Neutrophil (primary cell): ENCODE data around the gene BCAS3.
A peak's percentile ranks its signal among the peaks of the same experiment; 100 is the strongest.

ENCODE experiments used
- H3K27ac ChIP-seq: fragments of 200-600 bp; sonication (generic); 2 replicates; pipeline ENCODE4 v1.5.1; 2016; ENCODE audit warnings: mild to moderate bottlenecking, moderate library complexity
- H3K27me3 ChIP-seq: fragments of 200-600 bp; sonication (generic); 2 replicates; pipeline ENCODE4 v1.6.0; 2016; ENCODE audit warnings: mild to moderate bottlenecking
- H3K36me3 ChIP-seq: fragments of 200-600 bp; sonication (generic); 2 replicates; pipeline ENCODE4 v1.5.1; 2017
- H3K4me1 ChIP-seq, 2 experiments: fragments of 200-600 bp in 1 of 2; sonication (generic) in 1 of 2; 1 replicate in 1 of 2; 2 replicates in 1 of 2; pipeline versions ENCODE4 v1.5.1 to v1.6.1; 2013 to 2016; ENCODE audit warnings: low read depth in 1 of 2, low read length in 1 of 2, mild to moderate bottlenecking in 1 of 2, moderate library complexity in 1 of 2; ENCODE audit not compliant: control insufficient read depth in 1 of 2, insufficient read depth in 1 of 2
- H3K4me3 ChIP-seq, 2 experiments: fragments of 200-600 bp in 1 of 2; sonication (generic) in 1 of 2; 1 replicate in 1 of 2; 2 replicates in 1 of 2; pipeline ENCODE4 v1.5.1; 2013 to 2016; ENCODE audit warnings: low read depth in 1 of 2, low read length in 1 of 2, mild to moderate bottlenecking in 1 of 2, moderate library complexity in 1 of 2
- H3K9me3 ChIP-seq: fragments of 200-600 bp; sonication (generic); 2 replicates; pipeline ENCODE4 v1.5.1; 2016
- TF ChIP-seq, protein P1 (sequence below): fragments of 200-600 bp; sonication (generic); IDR thresholded peaks from 2 replicates; pipeline ENCODE4 v1.5.1; 2016; ENCODE audit warnings: antibody characterized with exemption

BCAS3 gene

DNA sequence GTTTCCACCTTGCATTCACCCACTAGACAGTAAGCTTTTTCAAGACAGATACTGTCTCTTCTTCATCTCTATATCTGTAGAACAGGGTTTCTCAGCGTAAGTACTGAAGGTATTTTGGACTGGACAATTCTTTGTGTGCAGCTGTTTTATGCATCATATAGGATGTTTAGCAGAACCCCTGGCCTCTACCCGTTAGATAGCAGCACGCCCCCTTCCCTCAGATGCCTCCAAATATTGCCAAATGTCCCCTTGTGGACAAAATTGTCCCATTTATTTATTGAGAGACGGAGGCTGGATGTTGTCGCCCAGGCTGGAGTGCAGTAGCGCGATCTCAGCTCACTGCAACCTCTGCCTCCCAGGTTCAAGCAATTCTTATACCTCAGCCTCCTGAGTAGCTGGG is 458.6 kb downstream of the BCAS3 start:
- Histone ChIP-seq H3K27ac (no peak overlapping the region), H3K4me3 (no peak overlapping the region), H3K27me3 (no peaks in the 10 kb centered on the region), H3K36me3 (no peaks in the 10 kb centered on the region), H3K9me3 (no peaks in the 10 kb centered on the region), H3K4me1 (peaks cover 22 to 28% of the 10 kb centered on the region in 2 experiments)
- TF ChIP-seq, protein P1, sequence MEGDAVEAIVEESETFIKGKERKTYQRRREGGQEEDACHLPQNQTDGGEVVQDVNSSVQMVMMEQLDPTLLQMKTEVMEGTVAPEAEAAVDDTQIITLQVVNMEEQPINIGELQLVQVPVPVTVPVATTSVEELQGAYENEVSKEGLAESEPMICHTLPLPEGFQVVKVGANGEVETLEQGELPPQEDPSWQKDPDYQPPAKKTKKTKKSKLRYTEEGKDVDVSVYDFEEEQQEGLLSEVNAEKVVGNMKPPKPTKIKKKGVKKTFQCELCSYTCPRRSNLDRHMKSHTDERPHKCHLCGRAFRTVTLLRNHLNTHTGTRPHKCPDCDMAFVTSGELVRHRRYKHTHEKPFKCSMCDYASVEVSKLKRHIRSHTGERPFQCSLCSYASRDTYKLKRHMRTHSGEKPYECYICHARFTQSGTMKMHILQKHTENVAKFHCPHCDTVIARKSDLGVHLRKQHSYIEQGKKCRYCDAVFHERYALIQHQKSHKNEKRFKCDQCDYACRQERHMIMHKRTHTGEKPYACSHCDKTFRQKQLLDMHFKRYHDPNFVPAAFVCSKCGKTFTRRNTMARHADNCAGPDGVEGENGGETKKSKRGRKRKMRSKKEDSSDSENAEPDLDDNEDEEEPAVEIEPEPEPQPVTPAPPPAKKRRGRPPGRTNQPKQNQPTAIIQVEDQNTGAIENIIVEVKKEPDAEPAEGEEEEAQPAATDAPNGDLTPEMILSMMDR: no peak

DNA sequence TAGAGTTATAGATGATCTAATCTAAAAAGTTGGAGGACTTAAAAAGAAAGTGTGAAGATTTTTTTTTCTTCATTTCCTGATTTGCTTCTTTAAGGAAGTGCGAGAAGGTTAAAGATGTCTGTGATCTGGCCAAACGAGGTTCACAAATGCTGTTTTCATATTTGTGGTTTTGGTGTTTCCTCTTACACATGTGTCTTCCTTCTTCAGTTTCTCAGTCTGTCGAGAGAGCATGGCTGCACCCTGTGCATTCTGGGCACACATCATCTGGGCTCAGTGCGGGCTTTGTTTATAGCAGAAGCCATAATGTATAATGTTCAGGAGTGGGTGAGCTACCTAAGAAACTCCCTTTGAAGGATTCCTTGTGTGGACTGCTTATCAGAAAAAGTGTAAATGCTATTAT is 461.6 kb downstream of the BCAS3 start:
- Histone ChIP-seq H3K36me3 (no peaks in the 10 kb centered on the region), H3K9me3 (no peaks in the 10 kb centered on the region), H3K27ac (peak overlapping the region; percentile 78), H3K4me1 (peaks cover 22 to 29% of the 10 kb centered on the region in 2 experiments), H3K27me3 (no peaks in the 10 kb centered on the region), H3K4me3 (peak overlapping the region in 1 of 2 experiments; percentile 15)
- TF ChIP-seq, protein P1: no peak

DNA sequence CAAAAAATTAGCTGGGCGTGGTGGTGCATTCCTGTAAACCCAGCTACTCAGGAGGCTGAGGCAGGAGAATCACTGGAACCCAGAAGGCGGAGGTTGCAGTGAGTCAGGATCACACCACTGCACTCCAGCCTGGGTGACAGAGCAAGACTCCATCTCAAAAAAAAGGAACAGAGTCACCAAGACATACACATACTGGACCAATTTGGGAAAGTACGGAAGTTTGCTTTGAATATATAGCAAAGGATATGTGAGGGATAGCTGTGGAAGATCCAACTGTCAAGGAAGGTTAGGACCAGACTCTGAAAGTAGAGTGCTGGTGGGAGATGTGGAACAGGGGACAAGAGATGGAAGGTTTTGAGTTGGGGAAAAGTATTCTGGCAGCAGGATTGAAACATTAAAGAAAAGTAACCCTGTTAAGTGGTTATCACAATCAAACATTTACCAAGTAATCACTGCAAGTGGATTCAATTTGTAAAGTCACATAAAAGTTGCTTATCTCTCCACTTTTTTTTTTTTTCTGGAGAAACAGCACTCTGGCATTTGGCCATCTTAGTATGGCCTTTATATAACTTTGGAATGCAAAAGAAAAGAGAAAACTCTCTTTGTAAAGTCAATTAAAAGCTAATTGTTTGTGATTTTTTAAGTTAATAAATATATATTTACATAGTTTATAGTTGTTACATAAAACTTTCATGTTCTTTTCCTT is 462.6 kb downstream of the BCAS3 start:
- Histone ChIP-seq H3K36me3 (no peaks in the 10 kb centered on the region), H3K4me3 (no peak overlapping the region), H3K9me3 (no peaks in the 10 kb centered on the region), H3K27me3 (no peaks in the 10 kb centered on the region), H3K4me1 (peaks cover 31 to 40% of the 10 kb centered on the region in 2 experiments), H3K27ac (peak overlapping the region; percentile 78)
- TF ChIP-seq, protein P1: no peak

DNA sequence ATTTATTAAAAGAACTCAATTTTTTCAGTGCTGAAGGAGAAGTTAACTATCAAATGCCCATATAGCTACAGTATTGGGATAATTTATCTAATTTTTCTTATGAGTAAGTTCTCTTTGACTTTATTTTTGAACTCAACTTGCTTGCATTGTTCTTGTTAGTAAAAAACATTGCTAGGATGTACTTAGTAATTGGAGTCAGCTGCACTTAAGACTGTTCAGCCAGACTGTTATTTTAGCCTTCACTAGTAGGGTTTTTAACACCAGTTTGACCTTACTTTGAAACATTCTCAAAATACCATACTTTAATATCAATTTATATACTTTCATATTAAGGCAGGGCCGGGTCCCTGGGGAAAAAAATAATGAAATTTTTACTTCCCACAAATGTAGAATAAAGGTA is 465.4 kb downstream of the BCAS3 start:
- Histone ChIP-seq H3K9me3 (no peaks in the 10 kb centered on the region), H3K27me3 (no peaks in the 10 kb centered on the region), H3K4me1 (peaks cover 38 to 47% of the 10 kb centered on the region in 2 experiments), H3K36me3 (no peaks in the 10 kb centered on the region), H3K4me3 (no peak overlapping the region), H3K27ac (no peak overlapping the region)
- TF ChIP-seq, protein P1: no peak

DNA sequence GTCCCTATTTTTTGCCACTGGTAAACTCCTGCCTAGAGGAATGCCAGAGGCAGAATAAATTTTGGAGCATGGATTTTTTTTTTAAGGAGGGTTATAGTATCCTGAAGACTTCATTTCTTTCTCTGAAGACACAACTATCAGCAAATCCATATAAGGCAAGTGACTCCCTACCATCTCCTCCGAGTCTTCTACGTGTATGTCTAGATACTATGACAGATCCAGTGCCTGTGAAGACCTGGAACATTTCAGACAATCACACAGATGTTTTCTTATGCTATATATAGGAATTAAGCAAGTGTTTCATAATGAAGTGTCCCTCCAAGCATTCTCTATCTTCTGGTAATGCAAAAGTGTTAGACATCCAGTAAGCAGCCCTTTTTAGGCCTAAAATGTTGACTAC is 466.5 kb downstream of the BCAS3 start:
- H3K4me1 ChIP-seq: peaks cover 29 to 36% of the 10 kb centered on the region in 2 experiments
- no peaks in the 10 kb centered on the region for H3K36me3 ChIP-seq
- TF ChIP-seq, protein P1: no peak
- H3K27me3 ChIP-seq: no peaks in the 10 kb centered on the region
- no peak overlapping the region for H3K27ac ChIP-seq
- H3K4me3 ChIP-seq: no peak overlapping the region
- H3K9me3 ChIP-seq: no peaks in the 10 kb centered on the region
